HPDE6-E6E7 (cell line): ENCODE results near the gene ADGRL3.
A peak's percentile ranks its signal among the peaks of the same experiment; 100 is the strongest.
"Not testable (repeated sequence)": the region's sequence is repeated elsewhere in the genome, so short reads cannot be mapped to it uniquely, and the experiment has no call there.

Experiments used
- DNase-seq: peaks from one replicate; pipeline ENCODE4 v3.0.0; 2011; ENCODE audit warnings: missing footprints; ENCODE audit errors: extremely low spot score

Gene ADGRL3

GRCh38 chr4:61896634-61897033 lies 696.5 kb downstream of the ADGRL3 start:
- DNase-seq: no peak

- DNase-seq: no peak
Measured at GRCh38 chr4:61909031-61909430, 708.9 kb downstream of the ADGRL3 start.

GRCh38 chr4:61911313-61911756 lies 711.2 kb downstream of the ADGRL3 start:
- DNase-seq: no peak

GRCh38 chr4:61913619-61914018 lies 713.5 kb downstream of the ADGRL3 start:
- DNase-seq: no peak

GRCh38 chr4:61915501-61915900 lies 715.4 kb downstream of the ADGRL3 start:
- DNase-seq: no peak

- no peak for DNase-seq
Measured at GRCh38 chr4:61918507-61918906, 718.4 kb downstream of the ADGRL3 start.

GRCh38 chr4:61918987-61919386 lies 718.9 kb downstream of the ADGRL3 start:
- DNase-seq: no peak

GRCh38 chr4:61919561-61919960 lies 719.4 kb downstream of the ADGRL3 start:
- no peak for DNase-seq

- no peak for DNase-seq
Measured at GRCh38 chr4:61921920-61922319, 721.8 kb downstream of the ADGRL3 start.

GRCh38 chr4:61922766-61923165 lies 722.6 kb downstream of the ADGRL3 start:
- DNase-seq: peak; percentile 20

GRCh38 chr4:61923179-61923578 lies 723.1 kb downstream of the ADGRL3 start:
- DNase-seq: peak; percentile 13

GRCh38 chr4:61924131-61924530 lies 724.0 kb downstream of the ADGRL3 start:
- DNase-seq: no peak

- DNase-seq: no peak
Measured at GRCh38 chr4:61933527-61933926, 733.4 kb downstream of the ADGRL3 start.

GRCh38 chr4:61934198-61934597 lies 734.1 kb downstream of the ADGRL3 start:
- DNase-seq: no peak

- no peak for DNase-seq
Measured at GRCh38 chr4:61938250-61938846, 738.2 kb downstream of the ADGRL3 start.

GRCh38 chr4:61950625-61951024 lies 750.5 kb downstream of the ADGRL3 start:
- DNase-seq: no peak

GRCh38 chr4:61953386-61953785 lies 753.3 kb downstream of the ADGRL3 start:
- DNase-seq: no peak

- DNase-seq: no peak
Measured at GRCh38 chr4:61958591-61958990, 758.5 kb downstream of the ADGRL3 start.

GRCh38 chr4:61959087-61959486 lies 759.0 kb downstream of the ADGRL3 start:
- DNase-seq: no peak

- DNase-seq: no peak
Measured at GRCh38 chr4:61984260-61984909, 784.3 kb downstream of the ADGRL3 start.

GRCh38 chr4:61985426-61985825 lies 785.3 kb downstream of the ADGRL3 start:
- no peak for DNase-seq

GRCh38 chr4:61986929-61987328 lies 786.8 kb downstream of the ADGRL3 start:
- not testable (repeated sequence) for DNase-seq

- no peak for DNase-seq
Measured at GRCh38 chr4:61992351-61992750, 792.2 kb downstream of the ADGRL3 start.

GRCh38 chr4:61994036-61994435 lies 793.9 kb downstream of the ADGRL3 start:
- DNase-seq: no peak
